Measurements from ENCODE around the gene MCRIP2. TPM values are rescaled to one million over a fixed set of nuclear protein-coding genes. Genes with fewer than 3 reads are reported as not detected.

The MCRIP2 gene
- total RNA-seq, 1 experiment from 2014 or later: 69.6 TPM

DNA sequence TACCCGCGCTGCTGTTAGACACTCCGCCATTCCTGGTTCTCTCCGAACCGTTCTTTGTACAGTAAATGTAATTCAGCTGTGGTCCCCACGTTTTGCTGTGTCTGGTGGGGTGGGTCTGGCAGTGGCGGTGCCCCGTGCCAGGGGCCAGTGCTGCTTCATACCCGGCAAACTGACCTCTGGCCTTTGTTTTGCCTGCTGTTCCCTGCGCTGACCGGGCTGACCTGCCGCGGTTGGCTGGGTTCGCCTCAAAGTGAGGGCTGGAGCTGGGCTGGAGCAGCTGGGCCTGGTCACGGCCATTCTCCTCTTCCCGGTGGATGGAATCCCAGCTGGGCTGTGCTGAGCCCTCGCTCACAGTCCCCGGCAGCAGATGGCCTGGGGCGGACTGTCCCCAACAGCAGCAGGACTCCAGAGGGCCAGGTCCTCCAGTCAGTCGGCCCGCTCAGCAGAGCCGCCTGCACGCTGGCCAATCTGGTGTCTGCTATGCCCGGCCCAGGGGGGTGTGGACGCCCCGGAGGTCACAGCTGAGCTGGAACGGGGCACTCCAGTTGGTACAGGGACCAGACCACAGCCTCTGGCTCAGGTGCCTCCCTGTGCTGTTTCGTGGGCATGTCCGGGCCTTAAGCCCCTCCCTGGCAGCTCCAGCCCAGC is 12.3 kb upstream of the MCRIP2 start:
- no peaks in the 10 kb centered on the region for H3K9me3 ChIP-seq (ENCODE audit: insufficient read depth, low read depth)
- no peak overlapping the region for H3K4me3 ChIP-seq
- no peak for DNase-seq
- BruUV-seq (replicated peaks): no TSS peak
- no peaks in the 10 kb centered on the region for H3K27me3 ChIP-seq (ENCODE audit: insufficient read depth, low read depth)
- no peak overlapping the region for H3K4me2 ChIP-seq
- H3K4me1 ChIP-seq (replicated peaks; ENCODE audit: insufficient read depth): peaks cover 24% of the 10 kb centered on the region
- no peak overlapping the region for H3K27ac ChIP-seq
- intact Hi-C loops (cut with micrococcal nuclease; ENCODE audit: unreplicated experiment): loop anchor here (5.0 kb wide), 1 partner anchor 38 kb away; the partner anchor contains the start of gene RHOT2
- H3K79me2 ChIP-seq (ENCODE audit: low read depth): peaks cover 2% of the 10 kb centered on the region; the same call in 1 of the 2 replicates
- TF ChIP-seq EZH2 (IDR thresholded peaks at IDR 0.05; ENCODE audit: low read depth): no peak
- TF ChIP-seq, protein P1, sequence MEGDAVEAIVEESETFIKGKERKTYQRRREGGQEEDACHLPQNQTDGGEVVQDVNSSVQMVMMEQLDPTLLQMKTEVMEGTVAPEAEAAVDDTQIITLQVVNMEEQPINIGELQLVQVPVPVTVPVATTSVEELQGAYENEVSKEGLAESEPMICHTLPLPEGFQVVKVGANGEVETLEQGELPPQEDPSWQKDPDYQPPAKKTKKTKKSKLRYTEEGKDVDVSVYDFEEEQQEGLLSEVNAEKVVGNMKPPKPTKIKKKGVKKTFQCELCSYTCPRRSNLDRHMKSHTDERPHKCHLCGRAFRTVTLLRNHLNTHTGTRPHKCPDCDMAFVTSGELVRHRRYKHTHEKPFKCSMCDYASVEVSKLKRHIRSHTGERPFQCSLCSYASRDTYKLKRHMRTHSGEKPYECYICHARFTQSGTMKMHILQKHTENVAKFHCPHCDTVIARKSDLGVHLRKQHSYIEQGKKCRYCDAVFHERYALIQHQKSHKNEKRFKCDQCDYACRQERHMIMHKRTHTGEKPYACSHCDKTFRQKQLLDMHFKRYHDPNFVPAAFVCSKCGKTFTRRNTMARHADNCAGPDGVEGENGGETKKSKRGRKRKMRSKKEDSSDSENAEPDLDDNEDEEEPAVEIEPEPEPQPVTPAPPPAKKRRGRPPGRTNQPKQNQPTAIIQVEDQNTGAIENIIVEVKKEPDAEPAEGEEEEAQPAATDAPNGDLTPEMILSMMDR (conservative IDR thresholded peaks at IDR 0.05): no peak
- H4K20me1 ChIP-seq (ENCODE audit: insufficient read depth): 0 out of 2 replicates have a peak, but pooled peaks cover 12% of the 10 kb centered on the region
- no peaks in the 10 kb centered on the region for H3K9me2 ChIP-seq (ENCODE audit: insufficient read depth)
- H3K36me3 ChIP-seq (ENCODE audit: low read depth): no peaks in the 10 kb centered on the region
- peaks cover 34% of the 10 kb centered on the region; the same call in 1 of the 2 replicates for H3F3A ChIP-seq (ENCODE audit: insufficient read depth, low read depth)
- POLR2A ChIA-PET (ENCODE audit: unreplicated experiment): no interaction called here
- CTCF ChIA-PET: no interaction called here
- H2AFZ ChIP-seq: no peak overlapping the region

DNA sequence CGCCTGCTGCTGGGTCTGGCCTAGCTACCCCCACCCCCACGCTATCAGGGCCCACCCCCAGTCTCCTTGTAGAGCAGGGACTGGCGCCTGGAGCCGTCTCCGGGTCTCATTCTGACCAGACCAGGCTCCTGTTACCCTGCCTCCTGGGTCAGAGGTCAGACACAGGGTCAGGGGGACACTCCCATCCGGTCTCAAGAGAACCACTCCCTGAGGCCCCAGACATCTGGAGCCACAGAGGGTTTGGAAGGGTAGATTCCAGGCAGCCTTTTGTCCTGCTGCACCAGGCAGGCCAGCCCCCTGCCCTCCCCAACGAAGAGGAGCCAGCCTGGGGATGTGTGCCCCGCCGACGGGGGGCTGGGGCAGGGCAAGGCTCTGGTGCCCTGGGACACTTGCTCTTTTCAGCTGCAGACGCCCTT is 11.8 kb upstream of the MCRIP2 start:
- H3K4me1 ChIP-seq (replicated peaks; ENCODE audit: insufficient read depth): peaks cover 26% of the 10 kb centered on the region
- H3K27me3 ChIP-seq (ENCODE audit: insufficient read depth, low read depth): no peaks in the 10 kb centered on the region
- no peak for TF ChIP-seq EZH2 (IDR thresholded peaks at IDR 0.05; ENCODE audit: low read depth)
- TF ChIP-seq, protein P1 (conservative IDR thresholded peaks at IDR 0.05): no peak
- H4K20me1 ChIP-seq (ENCODE audit: insufficient read depth): 0 out of 2 replicates have a peak, but pooled peaks cover 12% of the 10 kb centered on the region
- H3K4me2 ChIP-seq: no peak overlapping the region
- BruUV-seq (replicated peaks): no TSS peak
- H3K79me2 ChIP-seq (ENCODE audit: low read depth): peaks cover 8% of the 10 kb centered on the region
- ChIA-PET POLR2A (ENCODE audit: unreplicated experiment) (no interaction called here), CTCF (no interaction called here)
- intact Hi-C loops (cut with micrococcal nuclease; ENCODE audit: unreplicated experiment): loop anchor here (5.0 kb wide), 1 partner anchor 37 kb away; the partner anchor contains the start of gene RHOT2
- H3K27ac ChIP-seq: no peak overlapping the region
- no peak for DNase-seq
- no peak overlapping the region for H2AFZ ChIP-seq
- H3K9me2 ChIP-seq (ENCODE audit: insufficient read depth): no peaks in the 10 kb centered on the region
- H3K9me3 ChIP-seq (ENCODE audit: insufficient read depth, low read depth): no peaks in the 10 kb centered on the region
- peaks cover 29% of the 10 kb centered on the region; the same call in 1 of the 2 replicates for H3F3A ChIP-seq (ENCODE audit: insufficient read depth, low read depth)
- no peaks in the 10 kb centered on the region for H3K36me3 ChIP-seq (ENCODE audit: low read depth)
- no peak overlapping the region for H3K4me3 ChIP-seq

DNA sequence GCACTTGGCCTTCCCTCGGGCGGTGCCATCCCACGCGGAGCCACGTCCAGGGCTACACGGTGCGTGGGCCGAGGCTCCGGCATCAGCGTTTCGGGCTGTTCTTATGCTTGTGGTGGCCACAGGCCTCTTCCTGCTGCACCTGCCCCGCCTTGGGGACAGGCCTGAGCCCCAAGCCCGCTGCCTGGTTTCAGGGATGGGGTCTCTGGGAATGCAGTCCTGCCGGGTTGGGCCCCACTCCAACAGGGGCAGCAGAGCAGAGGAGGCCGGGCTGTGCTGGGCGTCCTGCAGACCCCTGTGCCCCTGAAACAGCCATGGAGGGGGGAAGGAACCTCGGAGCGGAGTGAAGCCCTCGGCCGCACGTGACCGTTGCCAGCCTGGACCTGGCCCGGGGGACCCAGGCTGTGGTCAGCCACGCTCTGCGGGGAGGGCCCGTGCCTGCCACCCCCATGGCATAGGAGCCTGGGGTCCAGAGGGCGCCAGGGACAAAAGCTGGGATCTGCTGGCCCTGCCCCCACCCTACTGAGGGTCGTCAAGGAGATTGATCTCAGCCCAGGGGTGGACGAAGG is 11.3 kb upstream of the MCRIP2 start:
- Histone ChIP-seq H3K27me3 (ENCODE audit: insufficient read depth, low read depth) (no peaks in the 10 kb centered on the region), H3K4me3 (no peak overlapping the region), H3K79me2 (ENCODE audit: low read depth) (peaks cover 13% of the 10 kb centered on the region), H3K4me1 (replicated peaks; ENCODE audit: insufficient read depth) (peaks cover 31% of the 10 kb centered on the region), H3K9me2 (ENCODE audit: insufficient read depth) (no peaks in the 10 kb centered on the region), H3K4me2 (no peak overlapping the region), H2AFZ (no peak overlapping the region), H4K20me1 (ENCODE audit: insufficient read depth) (0 out of 2 replicates have a peak, but pooled peaks cover 12% of the 10 kb centered on the region), H3K36me3 (ENCODE audit: low read depth) (no peaks in the 10 kb centered on the region), H3K9me3 (ENCODE audit: insufficient read depth, low read depth) (no peaks in the 10 kb centered on the region), H3K27ac (no peak overlapping the region), H3F3A (ENCODE audit: insufficient read depth, low read depth) (peaks cover 25% of the 10 kb centered on the region; the same call in 1 of the 2 replicates)
- ChIA-PET CTCF (no interaction called here), POLR2A (ENCODE audit: unreplicated experiment) (no interaction called here)
- BruUV-seq (replicated peaks): no TSS peak
- intact Hi-C loops (cut with micrococcal nuclease; ENCODE audit: unreplicated experiment): no loop called here
- DNase-seq: no peak
- TF ChIP-seq EZH2 (IDR thresholded peaks at IDR 0.05; ENCODE audit: low read depth): no peak
- TF ChIP-seq, protein P1 (conservative IDR thresholded peaks at IDR 0.05): no peak
